ENCODE measurements around the gene DAB2IP. TPM values are rescaled to one million over a fixed set of nuclear protein-coding genes. Genes with fewer than 3 reads are reported as not detected.

DAB2IP gene
- polyA plus RNA-seq, 1 donor = 48.6 TPM

GRCh38 chr9:121746411-121746810 is 95.0 kb downstream of the DAB2IP start:
- no peak for DNase-seq

GRCh38 chr9:121746866-121747265 is 95.4 kb downstream of the DAB2IP start:
- DNase-seq = no peak

GRCh38 chr9:121748074-121748473 is 96.6 kb downstream of the DAB2IP start:
- DNase-seq = no peak

GRCh38 chr9:121748727-121749423 is 97.4 kb downstream of the DAB2IP start:
- DNase-seq = no peak

- DNase-seq = no peak
Observed at GRCh38 chr9:121749614-121750013, 98.2 kb downstream of the DAB2IP start.

- no peak for DNase-seq
Observed at GRCh38 chr9:121750259-121750714, 98.9 kb downstream of the DAB2IP start.

GRCh38 chr9:121750715-121751623 is 99.5 kb downstream of the DAB2IP start:
- no peak for DNase-seq

GRCh38 chr9:121751686-121752445 is 100.4 kb downstream of the DAB2IP start:
- DNase-seq = no peak

- no peak for DNase-seq
Observed at GRCh38 chr9:121752929-121753328, 101.5 kb downstream of the DAB2IP start.

GRCh38 chr9:121753802-121754654 is 102.6 kb downstream of the DAB2IP start:
- no peak for DNase-seq

GRCh38 chr9:121754655-121755436 is 103.4 kb downstream of the DAB2IP start:
- no peak for DNase-seq

- no peak for DNase-seq
Observed at GRCh38 chr9:121755581-121755980, 104.1 kb downstream of the DAB2IP start.

- DNase-seq = no peak
Observed at GRCh38 chr9:121756474-121757280, 105.2 kb downstream of the DAB2IP start.

GRCh38 chr9:121757281-121757585 is 105.8 kb downstream of the DAB2IP start:
- DNase-seq = no peak

- DNase-seq = no peak
Observed at GRCh38 chr9:121758693-121759092, 107.3 kb downstream of the DAB2IP start.

GRCh38 chr9:121759996-121760395 is 108.6 kb downstream of the DAB2IP start:
- no peak for DNase-seq

GRCh38 chr9:121760571-121760970 is 109.1 kb downstream of the DAB2IP start:
- DNase-seq = no peak

- DNase-seq = no peak
Observed at GRCh38 chr9:121763131-121763530, 111.7 kb downstream of the DAB2IP start.

- no peak for DNase-seq
Observed at GRCh38 chr9:121763561-121764370, 112.3 kb downstream of the DAB2IP start.

GRCh38 chr9:121764371-121764730 is 112.9 kb downstream of the DAB2IP start:
- no peak for DNase-seq
